GM18909 (cell line): ENCODE data around the gene PCDHB5.
"Not testable (repeated sequence)": the region's sequence is repeated elsewhere in the genome, so short reads cannot be mapped to it uniquely, and the experiment has no call there.

Source experiments
- ATAC-seq: cut with Tn5 transposase; IDR thresholded peaks from one replicate; pipeline ENCODE4 v1.9.1; 2021; ENCODE audit warnings: mild to moderate bottlenecking; ENCODE audit not compliant: unreplicated experiment, poor library complexity

Gene PCDHB5

GRCh38 chr5:141150993-141151325 is 16.0 kb downstream of the PCDHB5 start:
- no peak for ATAC-seq

- ATAC-seq = not testable (repeated sequence)
Observed at GRCh38 chr5:141151632-141152031, 16.6 kb downstream of the PCDHB5 start.

GRCh38 chr5:141152096-141152495 is 17.1 kb downstream of the PCDHB5 start:
- not testable (repeated sequence) for ATAC-seq

GRCh38 chr5:141155540-141156374 is 20.8 kb downstream of the PCDHB5 start:
- no peak for ATAC-seq

- not testable (repeated sequence) for ATAC-seq
Observed at GRCh38 chr5:141157356-141157755, 22.4 kb downstream of the PCDHB5 start.

- not testable (repeated sequence) for ATAC-seq
Observed at GRCh38 chr5:141157901-141158300, 22.9 kb downstream of the PCDHB5 start.

- no peak for ATAC-seq
Observed at GRCh38 chr5:141172381-141173204, 37.6 kb downstream of the PCDHB5 start, which contains the start of gene PCDHB7. Gene PCDHB7, plus strand, starts transcription at chr5:141172644. Its CDS starts 192 bp downstream, at chr5:141172836.

- not testable (repeated sequence) for ATAC-seq
Observed at GRCh38 chr5:141174291-141175104, 39.5 kb downstream of the PCDHB5 start.

- no peak for ATAC-seq
Observed at GRCh38 chr5:141175933-141176332, 40.9 kb downstream of the PCDHB5 start.

- not testable (repeated sequence) for ATAC-seq
Observed at GRCh38 chr5:141177577-141178191, 42.7 kb downstream of the PCDHB5 start, which contains the start of gene PCDHB8. Gene PCDHB8, plus strand, starts transcription at chr5:141177790. Its CDS starts 245 bp downstream, at chr5:141178035.

GRCh38 chr5:141179371-141179770 is 44.4 kb downstream of the PCDHB5 start:
- ATAC-seq = not testable (repeated sequence)

- not testable (repeated sequence) for ATAC-seq
Observed at GRCh38 chr5:141179876-141180275, 44.9 kb downstream of the PCDHB5 start.

- ATAC-seq = no peak
Observed at GRCh38 chr5:141180313-141180712, 45.3 kb downstream of the PCDHB5 start.

- ATAC-seq = no peak
Observed at GRCh38 chr5:141182248-141182647, 47.2 kb downstream of the PCDHB5 start, which contains the start of gene PCDHB16. Gene PCDHB16, plus strand, starts transcription at chr5:141182387. Its CDS starts 173 bp downstream, at chr5:141182560.

GRCh38 chr5:141184117-141184855 is 49.3 kb downstream of the PCDHB5 start:
- ATAC-seq = not testable (repeated sequence)

GRCh38 chr5:141186897-141187512 is 52.0 kb downstream of the PCDHB5 start, which contains the start of gene PCDHB9:
Gene PCDHB9, plus strand, starts transcription at chr5:141187161. Its CDS starts 158 bp downstream, at chr5:141187319.
- ATAC-seq = no peak
